Measurements from ENCODE around the gene FIGN. TPM values are rescaled to one million over a fixed set of nuclear protein-coding genes. Genes with fewer than 3 reads are reported as not detected.

FIGN gene
- total and polyA plus RNA-seq, 2 donors: 1.5 to 6.9 TPM

GRCh38 chr2:163732727-163733126, 3.1 kb downstream of the FIGN start:
- no peaks in the 10 kb centered on the region for H3K36me3 ChIP-seq (ENCODE audit: insufficient read depth)
- no peak overlapping the region for H3K4me3 ChIP-seq (ENCODE audit: low read depth, low read length)
- 43% methylated on average over 4 of the region's 4 CpGs for WGBS
- H3K4me1 ChIP-seq (ENCODE audit: insufficient read depth): no peaks in the 10 kb centered on the region
- DNase-seq (ENCODE audit: extremely low spot score): no peak
- H3K27ac ChIP-seq (ENCODE audit: low read depth): no peak overlapping the region

GRCh38 chr2:163731735-163732134, 4.1 kb downstream of the FIGN start:
- DNase-seq (ENCODE audit: extremely low spot score): no peak

DNA sequence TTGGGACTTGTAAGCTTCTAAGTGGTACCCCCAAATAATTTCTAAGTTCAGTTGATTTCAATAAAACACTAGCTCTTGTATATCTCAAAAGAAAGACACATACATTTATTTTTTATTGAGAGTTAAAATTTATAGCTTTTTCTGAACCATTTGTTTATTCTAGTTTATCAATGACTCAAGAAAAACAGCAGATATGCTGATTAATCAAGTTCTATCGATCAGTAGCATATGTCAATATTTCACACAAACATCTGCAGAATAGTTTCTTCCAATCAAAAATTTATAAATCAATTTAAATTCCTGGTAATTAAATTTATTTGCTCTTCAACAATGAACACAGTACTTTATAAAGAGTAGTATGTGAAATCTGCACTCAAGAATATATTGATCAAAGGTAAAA, 5.3 kb downstream of the FIGN start:
- Histone ChIP-seq H3K36me3 (ENCODE audit: insufficient read depth) (no peaks in the 10 kb centered on the region), H3K4me3 (ENCODE audit: low read depth, low read length) (no peak overlapping the region), H3K4me1 (ENCODE audit: insufficient read depth) (no peaks in the 10 kb centered on the region), H3K27ac (ENCODE audit: low read depth) (no peak overlapping the region)
- 91% methylated on average over 1 of the region's 1 CpG for WGBS
- no peak for DNase-seq (ENCODE audit: extremely low spot score)

More at GRCh38 chr2:163731735-163732134, 4.1 kb downstream of the FIGN start:
- Histone ChIP-seq H3K27ac (ENCODE audit: low read depth) (no peak overlapping the region), H3K36me3 (ENCODE audit: insufficient read depth) (no peaks in the 10 kb centered on the region), H3K4me1 (ENCODE audit: insufficient read depth) (no peaks in the 10 kb centered on the region), H3K4me3 (ENCODE audit: low read depth, low read length) (no peak overlapping the region)

DNA sequence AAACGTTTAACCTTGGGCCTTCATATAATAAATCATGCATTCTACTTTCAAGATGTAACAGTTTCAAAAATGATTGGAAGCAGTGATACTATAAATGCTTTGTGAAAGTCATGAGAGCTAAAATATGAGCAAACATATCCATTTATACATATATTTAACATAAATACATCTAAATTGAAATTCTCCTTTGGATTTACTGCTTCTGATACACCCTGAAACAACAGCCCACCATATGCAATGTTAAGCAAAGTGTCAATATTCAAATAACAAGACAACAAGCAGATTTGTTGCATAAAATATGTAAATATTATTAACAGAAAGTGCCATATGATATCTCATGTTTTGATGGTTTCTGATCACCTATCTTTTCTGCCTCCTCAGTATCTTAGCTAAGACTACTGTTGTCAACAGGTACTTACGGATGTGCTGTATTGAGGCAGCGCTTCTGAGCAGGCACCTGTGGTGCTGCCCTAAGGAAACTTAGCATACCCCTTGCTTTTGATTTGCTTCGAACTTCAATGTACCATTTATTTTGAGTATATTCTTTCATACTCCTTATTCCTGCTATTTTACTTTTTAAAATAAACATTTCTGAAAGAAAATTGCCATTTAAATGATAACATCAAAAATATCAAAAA, 6.1 kb downstream of the FIGN start:
- WGBS: 87% methylated on average over 4 of the region's 4 CpGs
- Histone ChIP-seq H3K4me3 (ENCODE audit: low read depth, low read length) (no peak overlapping the region), H3K36me3 (ENCODE audit: insufficient read depth) (no peaks in the 10 kb centered on the region), H3K27ac (ENCODE audit: low read depth) (no peak overlapping the region), H3K4me1 (ENCODE audit: insufficient read depth) (no peaks in the 10 kb centered on the region)
- DNase-seq (ENCODE audit: extremely low spot score): no peak

GRCh38 chr2:163723881-163724280, 11.9 kb downstream of the FIGN start:
- Histone ChIP-seq H3K36me3 (ENCODE audit: insufficient read depth) (no peaks in the 10 kb centered on the region), H3K4me1 (ENCODE audit: insufficient read depth) (no peaks in the 10 kb centered on the region), H3K27ac (ENCODE audit: low read depth) (no peak overlapping the region), H3K4me3 (ENCODE audit: low read depth, low read length) (no peak overlapping the region)
- no peak for DNase-seq (ENCODE audit: extremely low spot score)
- 94% methylated on average over 4 of the region's 4 CpGs for WGBS

DNA sequence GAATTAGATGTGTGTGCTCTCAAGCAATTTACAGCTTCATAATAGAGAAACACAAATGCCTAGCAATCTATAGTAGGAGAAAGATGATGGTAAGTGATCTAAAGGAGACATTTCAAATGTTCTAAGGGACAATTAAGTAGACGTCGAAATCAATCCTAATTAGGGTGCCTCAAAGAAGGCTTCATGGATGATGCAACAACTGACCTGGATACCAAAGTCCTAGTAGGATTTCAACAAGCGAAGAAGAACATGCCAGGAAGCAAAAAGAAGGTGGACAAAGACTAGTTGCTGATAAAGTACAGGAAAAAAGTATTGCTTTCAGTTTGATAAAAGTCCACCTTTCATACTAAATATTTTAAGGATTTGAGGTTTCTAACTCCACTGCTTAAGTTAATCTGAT, 12.5 kb downstream of the FIGN start:
- WGBS: 95% methylated on average over 3 of the region's 3 CpGs
- H3K4me3 ChIP-seq (ENCODE audit: low read depth, low read length): no peak overlapping the region
- no peaks in the 10 kb centered on the region for H3K4me1 ChIP-seq (ENCODE audit: insufficient read depth)
- no peaks in the 10 kb centered on the region for H3K36me3 ChIP-seq (ENCODE audit: insufficient read depth)
- H3K27ac ChIP-seq (ENCODE audit: low read depth): no peak overlapping the region
- no peak for DNase-seq (ENCODE audit: extremely low spot score)

DNA sequence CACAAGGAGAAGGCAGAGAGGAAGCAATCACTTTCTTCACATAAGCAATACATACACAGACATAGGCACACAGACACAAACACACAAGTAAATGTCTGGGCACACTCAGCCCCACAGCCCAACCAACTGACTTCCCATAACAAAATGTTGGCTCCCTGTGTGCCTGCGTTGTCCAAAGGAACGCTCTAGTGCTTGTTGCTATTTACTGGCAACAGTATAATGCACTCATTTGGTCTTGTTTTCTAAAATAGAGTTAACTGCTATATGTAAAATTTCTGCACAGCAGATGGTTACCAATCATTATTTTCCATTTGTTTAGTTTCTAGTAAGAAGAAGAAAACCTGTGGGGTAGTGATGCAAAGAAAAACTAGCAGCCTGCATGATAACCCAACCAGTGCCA, 16.5 kb downstream of the FIGN start:
- Histone ChIP-seq H3K36me3 (ENCODE audit: insufficient read depth) (no peaks in the 10 kb centered on the region), H3K4me1 (ENCODE audit: insufficient read depth) (no peaks in the 10 kb centered on the region), H3K4me3 (ENCODE audit: low read depth, low read length) (no peak overlapping the region), H3K27ac (ENCODE audit: low read depth) (no peak overlapping the region)
- 90% methylated on average over 2 of the region's 2 CpGs for WGBS
- DNase-seq (ENCODE audit: extremely low spot score): no peak

- no peak for DNase-seq (ENCODE audit: extremely low spot score)
- no peaks in the 10 kb centered on the region for H3K4me1 ChIP-seq (ENCODE audit: insufficient read depth)
- no peak overlapping the region for H3K27ac ChIP-seq (ENCODE audit: low read depth)
- 57% methylated on average over 2 of the region's 2 CpGs for WGBS
- H3K36me3 ChIP-seq (ENCODE audit: insufficient read depth): no peaks in the 10 kb centered on the region
- H3K4me3 ChIP-seq (ENCODE audit: low read depth, low read length): no peak overlapping the region
Observed at GRCh38 chr2:163717993-163718680, 17.7 kb downstream of the FIGN start.

- 75% methylated on average over 5 of the region's 5 CpGs for WGBS
- H3K27ac ChIP-seq (ENCODE audit: low read depth): no peak overlapping the region
- H3K4me3 ChIP-seq (ENCODE audit: low read depth, low read length): no peak overlapping the region
- no peaks in the 10 kb centered on the region for H3K4me1 ChIP-seq (ENCODE audit: insufficient read depth)
- DNase-seq (ENCODE audit: extremely low spot score): no peak
- no peaks in the 10 kb centered on the region for H3K36me3 ChIP-seq (ENCODE audit: insufficient read depth)
Observed at GRCh38 chr2:163717515-163717914, 18.3 kb downstream of the FIGN start.

- H3K4me3 ChIP-seq (ENCODE audit: low read depth, low read length): no peak overlapping the region
Observed at GRCh38 chr2:163716101-163716500, 19.7 kb downstream of the FIGN start.

GRCh38 chr2:163715668-163716067, 20.1 kb downstream of the FIGN start:
- DNase-seq (ENCODE audit: extremely low spot score): no peak
- H3K36me3 ChIP-seq (ENCODE audit: insufficient read depth): no peaks in the 10 kb centered on the region
- WGBS: 95% methylated on average over 1 of the region's 1 CpG
- no peak overlapping the region for H3K27ac ChIP-seq (ENCODE audit: low read depth)
- H3K4me1 ChIP-seq (ENCODE audit: insufficient read depth): no peaks in the 10 kb centered on the region
- H3K4me3 ChIP-seq (ENCODE audit: low read depth, low read length): no peak overlapping the region

More at GRCh38 chr2:163716101-163716500, 19.7 kb downstream of the FIGN start:
- H3K27ac ChIP-seq (ENCODE audit: low read depth): no peak overlapping the region
- no peak for DNase-seq (ENCODE audit: extremely low spot score)
- H3K36me3 ChIP-seq (ENCODE audit: insufficient read depth): no peaks in the 10 kb centered on the region
- WGBS: 75% methylated on average over 2 of the region's 2 CpGs
- no peaks in the 10 kb centered on the region for H3K4me1 ChIP-seq (ENCODE audit: insufficient read depth)

GRCh38 chr2:163715199-163715598, 20.6 kb downstream of the FIGN start:
- Histone ChIP-seq H3K36me3 (ENCODE audit: insufficient read depth) (no peaks in the 10 kb centered on the region), H3K27ac (ENCODE audit: low read depth) (no peak overlapping the region), H3K4me3 (ENCODE audit: low read depth, low read length) (no peak overlapping the region), H3K4me1 (ENCODE audit: insufficient read depth) (no peaks in the 10 kb centered on the region)
- DNase-seq (ENCODE audit: extremely low spot score): no peak
- 89% methylated on average over 8 of the region's 8 CpGs for WGBS

GRCh38 chr2:163713534-163714311, 22.1 kb downstream of the FIGN start:
- H3K4me3 ChIP-seq (ENCODE audit: low read depth, low read length): no peak overlapping the region
- no peaks in the 10 kb centered on the region for H3K4me1 ChIP-seq (ENCODE audit: insufficient read depth)

GRCh38 chr2:163711699-163712098, 24.1 kb downstream of the FIGN start:
- no peak overlapping the region for H3K27ac ChIP-seq (ENCODE audit: low read depth)
- 70% methylated on average over 5 of the region's 5 CpGs for WGBS
- H3K4me1 ChIP-seq (ENCODE audit: insufficient read depth): no peaks in the 10 kb centered on the region
- H3K4me3 ChIP-seq (ENCODE audit: low read depth, low read length): no peak overlapping the region
- DNase-seq (ENCODE audit: extremely low spot score): no peak
- H3K36me3 ChIP-seq (ENCODE audit: insufficient read depth): no peaks in the 10 kb centered on the region

More at GRCh38 chr2:163713534-163714311, 22.1 kb downstream of the FIGN start:
- H3K27ac ChIP-seq (ENCODE audit: low read depth): no peak overlapping the region
- no peak for DNase-seq (ENCODE audit: extremely low spot score)
- 60% methylated on average over 7 of the region's 7 CpGs for WGBS
- no peaks in the 10 kb centered on the region for H3K36me3 ChIP-seq (ENCODE audit: insufficient read depth)
